Measurements from ENCODE around the gene MYB.

The MYB gene

GRCh38 chr6:135260612-135261011 is 79.5 kb downstream of the MYB start:
- Histone ChIP-seq H3K4me3 (ENCODE audit: low read depth in 1 of 2, low read length in 1 of 2) (no peak overlapping the region), H3K27me3 (no peaks in the 10 kb centered on the region), H3K36me3 (no peaks in the 10 kb centered on the region), H3K4me1 (ENCODE audit: control insufficient read depth in 1 of 2, insufficient read depth in 1 of 2, low read depth in 1 of 2, low read length in 1 of 2) (peaks cover 0 to 6% of the 10 kb centered on the region in 2 experiments), H3K9me3 (no peaks in the 10 kb centered on the region), H3K27ac (no peak overlapping the region)
- no peak for TF ChIP-seq CTCF (IDR thresholded peaks at IDR 0.05)

DNA sequence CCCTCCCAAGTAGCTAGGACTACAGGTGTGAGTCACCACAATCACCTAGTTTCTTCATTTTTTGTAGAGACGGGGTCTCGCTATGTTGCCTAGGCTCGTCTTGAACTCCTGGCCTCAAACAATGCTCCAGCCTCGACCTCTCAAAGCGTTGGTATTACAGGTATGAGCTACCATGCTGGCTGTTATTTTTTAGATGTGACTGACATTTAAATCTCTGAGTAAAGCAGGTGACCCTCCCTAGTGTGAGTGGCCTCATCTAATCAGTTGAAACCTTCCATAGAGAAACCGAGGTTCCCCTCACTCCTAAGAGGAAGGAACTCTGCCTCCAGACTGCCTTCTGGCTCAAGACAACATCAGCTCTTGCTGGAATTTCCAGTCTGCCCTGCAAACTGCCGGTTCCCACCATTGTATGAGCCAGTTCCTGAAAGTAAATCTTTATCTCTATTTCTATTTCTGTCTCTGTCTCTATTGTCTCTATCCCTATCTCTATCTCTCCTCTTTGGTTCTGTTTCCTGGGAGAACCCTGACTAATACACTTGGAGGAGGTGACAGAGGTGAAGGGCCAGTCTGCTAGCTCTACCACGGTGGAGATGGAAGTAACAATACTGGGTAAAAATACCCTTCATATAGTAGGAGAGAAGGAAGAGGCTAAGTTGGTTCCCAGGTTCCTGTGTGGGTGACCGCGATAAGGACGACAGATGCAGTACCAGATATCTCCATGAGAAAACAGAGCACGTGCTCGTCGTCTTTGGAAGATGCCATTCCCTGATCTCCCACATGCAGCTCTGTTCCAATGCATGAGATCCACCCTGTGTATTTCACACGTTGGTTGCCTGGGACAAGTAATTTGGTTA is 81.0 kb downstream of the MYB start:
- Histone ChIP-seq H3K27ac (no peak overlapping the region), H3K27me3 (no peaks in the 10 kb centered on the region)
- TF ChIP-seq CTCF (IDR thresholded peaks at IDR 0.05), result no peak

DNA sequence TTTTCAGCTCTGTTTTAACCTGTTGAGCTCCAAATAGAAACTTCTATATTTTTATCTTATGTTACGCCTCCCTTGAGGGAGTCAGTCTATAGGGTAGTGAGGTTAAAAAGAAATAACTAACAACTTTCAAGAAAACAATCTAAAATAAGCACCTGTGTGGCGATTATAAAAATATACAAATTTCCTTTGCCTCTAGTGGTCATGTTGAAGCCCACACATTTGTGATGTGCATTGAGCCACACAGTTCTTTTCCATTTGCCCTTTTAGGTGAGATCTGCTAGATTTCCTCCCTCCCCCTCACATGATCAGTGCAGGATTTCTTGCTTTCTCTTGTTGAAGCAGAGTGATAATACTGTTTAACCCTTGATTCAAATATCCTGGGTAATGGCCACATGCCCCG is 84.2 kb downstream of the MYB start:
- Histone ChIP-seq H3K9me3 (no peaks in the 10 kb centered on the region), H3K27ac (no peak overlapping the region), H3K4me1 (ENCODE audit: control insufficient read depth in 1 of 2, insufficient read depth in 1 of 2, low read depth in 1 of 2, low read length in 1 of 2) (peaks cover 0 to 10% of the 10 kb centered on the region in 2 experiments), H3K36me3 (no peaks in the 10 kb centered on the region), H3K4me3 (ENCODE audit: low read depth in 1 of 2, low read length in 1 of 2) (no peak overlapping the region), H3K27me3 (no peaks in the 10 kb centered on the region)
- no peak for TF ChIP-seq CTCF (IDR thresholded peaks at IDR 0.05)

More for the DNA sequence above, 81.0 kb downstream of the MYB start:
- Histone ChIP-seq H3K9me3 (no peaks in the 10 kb centered on the region), H3K4me3 (ENCODE audit: low read depth in 1 of 2, low read length in 1 of 2) (no peak overlapping the region), H3K4me1 (ENCODE audit: control insufficient read depth in 1 of 2, insufficient read depth in 1 of 2, low read depth in 1 of 2, low read length in 1 of 2) (peaks cover 0 to 6% of the 10 kb centered on the region in 2 experiments), H3K36me3 (no peaks in the 10 kb centered on the region)

DNA sequence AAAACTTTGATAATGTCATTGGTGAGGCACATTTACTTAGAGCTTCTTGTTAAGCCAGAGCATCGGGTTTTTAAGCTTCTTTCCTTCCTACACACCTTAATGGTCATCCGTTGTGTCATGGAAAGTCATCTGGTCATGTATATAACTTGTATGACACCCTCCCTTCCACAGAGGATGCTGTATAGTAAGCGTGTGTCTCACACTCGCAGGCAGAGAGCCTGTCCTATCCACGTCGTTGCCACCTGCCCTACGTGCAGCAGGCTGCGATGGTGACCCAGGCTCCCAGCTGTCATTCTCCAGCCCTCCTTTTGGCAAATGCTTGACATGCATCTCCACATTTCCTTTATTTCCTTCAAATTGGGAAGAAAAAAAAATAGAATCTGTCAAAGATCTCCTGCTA is 85.6 kb downstream of the MYB start:
- Histone ChIP-seq H3K4me1 (ENCODE audit: control insufficient read depth in 1 of 2, insufficient read depth in 1 of 2, low read depth in 1 of 2, low read length in 1 of 2) (peaks cover 12 to 24% of the 10 kb centered on the region in 2 experiments), H3K9me3 (no peaks in the 10 kb centered on the region), H3K4me3 (ENCODE audit: low read depth in 1 of 2, low read length in 1 of 2) (no peak overlapping the region), H3K27ac (no peak overlapping the region), H3K36me3 (no peaks in the 10 kb centered on the region), H3K27me3 (no peaks in the 10 kb centered on the region)
- no peak for TF ChIP-seq CTCF (IDR thresholded peaks at IDR 0.05)

DNA sequence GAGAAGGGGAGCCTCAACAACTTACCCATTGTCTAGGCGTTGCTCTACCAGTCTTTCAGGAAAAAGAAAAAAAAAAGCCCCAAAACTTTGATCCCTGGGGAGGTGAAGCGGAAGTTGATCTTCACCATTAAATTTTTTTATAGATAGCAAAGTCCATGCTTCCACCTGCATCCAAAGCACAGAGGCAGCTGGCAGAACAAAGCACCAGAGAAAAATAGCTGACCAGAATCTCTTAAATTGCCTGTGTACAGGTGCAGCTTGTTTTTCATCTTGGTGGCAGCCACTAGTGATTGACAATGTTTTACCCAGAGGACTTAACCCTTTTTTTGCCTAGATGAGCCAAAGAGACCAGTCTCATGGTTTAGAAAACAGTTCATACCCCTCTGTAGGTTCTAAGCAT is 86.0 kb downstream of the MYB start:
- peaks cover 13 to 23% of the 10 kb centered on the region in 2 experiments for H3K4me1 ChIP-seq (ENCODE audit: control insufficient read depth in 1 of 2, insufficient read depth in 1 of 2, low read depth in 1 of 2, low read length in 1 of 2)
- no peak overlapping the region for H3K27ac ChIP-seq
- H3K4me3 ChIP-seq (ENCODE audit: low read depth in 1 of 2, low read length in 1 of 2), result no peak overlapping the region
- TF ChIP-seq CTCF (IDR thresholded peaks at IDR 0.05), result no peak
- H3K9me3 ChIP-seq, result no peaks in the 10 kb centered on the region
- H3K27me3 ChIP-seq, result no peaks in the 10 kb centered on the region
- H3K36me3 ChIP-seq, result no peaks in the 10 kb centered on the region
